GM18520 (cell line): ENCODE measurements around the gene CELF6.

Source experiments
- ATAC-seq: cut with Tn5 transposase; IDR thresholded peaks from one replicate; pipeline ENCODE4 v1.9.1; 2021; ENCODE audit not compliant: unreplicated experiment

CELF6 gene

GRCh38 chr15:72272213-72272996 lies 47.6 kb downstream of the CELF6 start, which contains the start of gene PARP6:
TSS of gene PARP6 (minus strand) at chr15:72272554. CDS start at chr15:72267477, 5,077 bp downstream.
- ATAC-seq = peak; percentile 93

- ATAC-seq = no peak
Measured at GRCh38 chr15:72271895-72272212, 48.1 kb downstream of the CELF6 start.

- no peak for ATAC-seq
Measured at GRCh38 chr15:72271221-72271620, 48.7 kb downstream of the CELF6 start.

GRCh38 chr15:72269739-72270138 lies 50.2 kb downstream of the CELF6 start:
- no peak for ATAC-seq

GRCh38 chr15:72265031-72265430 lies 54.9 kb downstream of the CELF6 start:
- ATAC-seq = no peak

GRCh38 chr15:72252663-72253299 lies 67.2 kb downstream of the CELF6 start:
- no peak for ATAC-seq

- no peak for ATAC-seq
Measured at GRCh38 chr15:72249142-72249810, 70.7 kb downstream of the CELF6 start.

- ATAC-seq = no peak
Measured at GRCh38 chr15:72248514-72248913, 71.4 kb downstream of the CELF6 start.

- no peak for ATAC-seq
Measured at GRCh38 chr15:72242775-72243370, 77.1 kb downstream of the CELF6 start.

- ATAC-seq = no peak
Measured at GRCh38 chr15:72239652-72240051, 80.3 kb downstream of the CELF6 start.

GRCh38 chr15:72238586-72238985 lies 81.4 kb downstream of the CELF6 start:
- ATAC-seq = no peak

- no peak for ATAC-seq
Measured at GRCh38 chr15:72237853-72238224, 82.1 kb downstream of the CELF6 start.

- peak; percentile 66 for ATAC-seq
Measured at GRCh38 chr15:72237029-72237852, 82.7 kb downstream of the CELF6 start.

- ATAC-seq = no peak
Measured at GRCh38 chr15:72236381-72237003, 83.5 kb downstream of the CELF6 start.

GRCh38 chr15:72235298-72235697 lies 84.7 kb downstream of the CELF6 start:
- ATAC-seq = no peak
